Liver (tissue), 9 donors: Measurements from ENCODE around the gene CELSR1. TPM values are rescaled to one million over a fixed set of nuclear protein-coding genes. Genes with fewer than 3 reads are reported as not detected.

Experiments used
- DNase-seq: peaks from one replicate; pipeline ENCODE4 v3.0.0-alpha.2; 2017; ENCODE audit warnings: low spot score
- H3K27ac ChIP-seq, 2 donors: one replicate each; pipeline ENCODE4 v1.7.0; 2013; ENCODE audit warnings: inconsistent platforms in 2 of 2, low read length in 2 of 2, control low read depth in 1 of 2, low read depth in 1 of 2, mild to moderate bottlenecking in 1 of 2
- H3K27me3 ChIP-seq, 4 donors: one replicate each; pipeline versions ENCODE4 v1.6.1 to v1.7.0; 2013; ENCODE audit warnings: low read length in 3 of 4, inconsistent platforms in 1 of 4, mild to moderate bottlenecking in 1 of 4, moderate library complexity in 1 of 4; ENCODE audit not compliant: control insufficient read depth in 4 of 4, insufficient read depth in 4 of 4
- H3K36me3 ChIP-seq, 4 donors: one replicate each; pipeline versions ENCODE4 v1.6.1 to v1.7.0; 2013; ENCODE audit warnings: low read length in 3 of 4, mild to moderate bottlenecking in 3 of 4, low read depth in 1 of 4, moderate library complexity in 1 of 4; ENCODE audit not compliant: control insufficient read depth in 4 of 4, insufficient read depth in 3 of 4
- H3K4me1 ChIP-seq, 4 donors: one replicate each; pipeline versions ENCODE4 v1.6.1 to v1.7.0; 2013; ENCODE audit warnings: low read length in 3 of 4, mild to moderate bottlenecking in 3 of 4, moderate library complexity in 1 of 4; ENCODE audit not compliant: control insufficient read depth in 4 of 4, insufficient read depth in 4 of 4
- H3K4me3 ChIP-seq, 3 donors: one replicate each; pipeline versions ENCODE4 v1.6.1 to v1.7.0; 2013; ENCODE audit warnings: low read length in 3 of 3, control low read depth in 1 of 3, low read depth in 1 of 3, mild to moderate bottlenecking in 1 of 3
- H3K9ac ChIP-seq, 2 donors: one replicate each; pipeline ENCODE4 v1.7.0; 2013; ENCODE audit warnings: low read length in 2 of 2, mild to moderate bottlenecking in 2 of 2, moderate library complexity in 2 of 2, control low read depth in 1 of 2, low read depth in 1 of 2
- H3K9me3 ChIP-seq, 4 donors: one replicate each; pipeline versions ENCODE4 v1.6.1 to v1.7.0; 2013; ENCODE audit warnings: low read length in 3 of 4; ENCODE audit not compliant: control insufficient read depth in 4 of 4
- EGR1 ChIP-seq, 2 donors: IDR thresholded peaks; 2 replicates each; pipeline ENCODE4 v1.6.1; 2016 to 2018; ENCODE audit warnings: antibody characterized with exemption in 2 of 2, low read depth in 2 of 2
- FOXA1 ChIP-seq: IDR thresholded peaks from 2 replicates; pipeline ENCODE4 v1.6.1; 2016; ENCODE audit warnings: antibody characterized with exemption
- FOXA2 ChIP-seq: IDR thresholded peaks from 2 replicates; pipeline ENCODE4 v1.6.1; 2016; ENCODE audit warnings: antibody characterized with exemption
- HNF4A ChIP-seq, 2 donors: conservative IDR thresholded peaks; 2 replicates each; pipeline ENCODE4 v1.6.1; 2016; ENCODE audit warnings: antibody characterized with exemption in 2 of 2, mild to moderate bottlenecking in 2 of 2
- JUND ChIP-seq, 2 donors: IDR thresholded peaks; 2 replicates each; pipeline ENCODE4 v1.6.1; 2016; ENCODE audit warnings: antibody characterized with exemption in 2 of 2
- RAD21 ChIP-seq, 2 donors: IDR thresholded peaks; 2 replicates each; pipeline ENCODE4 v1.6.1; 2016; ENCODE audit warnings: antibody characterized with exemption in 2 of 2, mild to moderate bottlenecking in 2 of 2
- RXRA ChIP-seq, 2 donors: IDR thresholded peaks; 2 replicates each; pipeline ENCODE4 v1.6.1; 2017 to 2018; ENCODE audit warnings: antibody characterized with exemption in 2 of 2, mild to moderate bottlenecking in 1 of 2
- SP1 ChIP-seq: IDR thresholded peaks from 2 replicates; pipeline ENCODE4 v1.6.1; 2018; ENCODE audit warnings: antibody characterized with exemption, mild to moderate bottlenecking
- YY1 ChIP-seq: IDR thresholded peaks from 2 replicates; pipeline ENCODE4 v1.6.1; 2016; ENCODE audit warnings: antibody characterized with exemption, mild to moderate bottlenecking
- WGBS: extraction: QIAGEN DNeasy Blood & Tissue Kit; methylation state at CpG from one replicate; pipeline ENCODE4 v1.1.7; 2013; 5-methylcytosine and 5-hydroxymethylcytosine counted together
- polyA plus RNA-seq, 2 donors: library from polyadenylated mRNA; stranded (reverse) in 1 of 2; unstranded in 1 of 2; fragments of 200-250 nt in 1 of 2; fragments of >200 nt in 1 of 2; fragmentation: Nextera tagmentation in 1 of 2; extraction: Ambion mirVana in 1 of 2; gene quantifications; one replicate each; pipeline versions ENCODE4 v1.2.1 to v1.2.3, GENCODE V29; 2013 to 2015
- total RNA-seq, 2 donors: library from RNA; depleted of rRNA; stranded (reverse); fragments of >200 nt; gene quantifications; one replicate each; pipeline ENCODE4 v1.2.3, GENCODE V29; 2014
- TF ChIP-seq, protein P1 (sequence below): IDR thresholded peaks from 2 replicates; pipeline ENCODE4 v1.6.1; 2016; ENCODE audit warnings: antibody characterized with exemption
- TF ChIP-seq, protein P2 (sequence below): fragments of 150-350 bp; IDR thresholded peaks from 2 replicates; pipeline ENCODE4 v1.5.1; 2017; ENCODE audit warnings: improper control_type of control experiment, low read depth, low read length; ENCODE audit not compliant: missing input control
- TF ChIP-seq, protein P3 (sequence below): IDR thresholded peaks from 2 replicates; pipeline ENCODE4 v1.6.1; 2016; ENCODE audit warnings: antibody characterized with exemption
- TF ChIP-seq, protein P4 (sequence below): IDR thresholded peaks from 2 replicates; pipeline ENCODE4 v1.6.1; 2016; ENCODE audit warnings: antibody characterized with exemption, mild to moderate bottlenecking
- donor health status: healthy.
- donor health status: healthy.
- donor health status: healthy.
- donor health status: healthy.
- donor health status: healthy.

CELSR1 gene, protein sequence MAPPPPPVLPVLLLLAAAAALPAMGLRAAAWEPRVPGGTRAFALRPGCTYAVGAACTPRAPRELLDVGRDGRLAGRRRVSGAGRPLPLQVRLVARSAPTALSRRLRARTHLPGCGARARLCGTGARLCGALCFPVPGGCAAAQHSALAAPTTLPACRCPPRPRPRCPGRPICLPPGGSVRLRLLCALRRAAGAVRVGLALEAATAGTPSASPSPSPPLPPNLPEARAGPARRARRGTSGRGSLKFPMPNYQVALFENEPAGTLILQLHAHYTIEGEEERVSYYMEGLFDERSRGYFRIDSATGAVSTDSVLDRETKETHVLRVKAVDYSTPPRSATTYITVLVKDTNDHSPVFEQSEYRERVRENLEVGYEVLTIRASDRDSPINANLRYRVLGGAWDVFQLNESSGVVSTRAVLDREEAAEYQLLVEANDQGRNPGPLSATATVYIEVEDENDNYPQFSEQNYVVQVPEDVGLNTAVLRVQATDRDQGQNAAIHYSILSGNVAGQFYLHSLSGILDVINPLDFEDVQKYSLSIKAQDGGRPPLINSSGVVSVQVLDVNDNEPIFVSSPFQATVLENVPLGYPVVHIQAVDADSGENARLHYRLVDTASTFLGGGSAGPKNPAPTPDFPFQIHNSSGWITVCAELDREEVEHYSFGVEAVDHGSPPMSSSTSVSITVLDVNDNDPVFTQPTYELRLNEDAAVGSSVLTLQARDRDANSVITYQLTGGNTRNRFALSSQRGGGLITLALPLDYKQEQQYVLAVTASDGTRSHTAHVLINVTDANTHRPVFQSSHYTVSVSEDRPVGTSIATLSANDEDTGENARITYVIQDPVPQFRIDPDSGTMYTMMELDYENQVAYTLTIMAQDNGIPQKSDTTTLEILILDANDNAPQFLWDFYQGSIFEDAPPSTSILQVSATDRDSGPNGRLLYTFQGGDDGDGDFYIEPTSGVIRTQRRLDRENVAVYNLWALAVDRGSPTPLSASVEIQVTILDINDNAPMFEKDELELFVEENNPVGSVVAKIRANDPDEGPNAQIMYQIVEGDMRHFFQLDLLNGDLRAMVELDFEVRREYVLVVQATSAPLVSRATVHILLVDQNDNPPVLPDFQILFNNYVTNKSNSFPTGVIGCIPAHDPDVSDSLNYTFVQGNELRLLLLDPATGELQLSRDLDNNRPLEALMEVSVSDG (N-terminal part only)
- 1 to 10 TPM in 1 of 2 donors, under 1 TPM in 1; 0.37 to 1.6 TPM for total RNA-seq
- polyA plus RNA-seq: 1 to 10 TPM; 1.1 to 1.6 TPM

DNA sequence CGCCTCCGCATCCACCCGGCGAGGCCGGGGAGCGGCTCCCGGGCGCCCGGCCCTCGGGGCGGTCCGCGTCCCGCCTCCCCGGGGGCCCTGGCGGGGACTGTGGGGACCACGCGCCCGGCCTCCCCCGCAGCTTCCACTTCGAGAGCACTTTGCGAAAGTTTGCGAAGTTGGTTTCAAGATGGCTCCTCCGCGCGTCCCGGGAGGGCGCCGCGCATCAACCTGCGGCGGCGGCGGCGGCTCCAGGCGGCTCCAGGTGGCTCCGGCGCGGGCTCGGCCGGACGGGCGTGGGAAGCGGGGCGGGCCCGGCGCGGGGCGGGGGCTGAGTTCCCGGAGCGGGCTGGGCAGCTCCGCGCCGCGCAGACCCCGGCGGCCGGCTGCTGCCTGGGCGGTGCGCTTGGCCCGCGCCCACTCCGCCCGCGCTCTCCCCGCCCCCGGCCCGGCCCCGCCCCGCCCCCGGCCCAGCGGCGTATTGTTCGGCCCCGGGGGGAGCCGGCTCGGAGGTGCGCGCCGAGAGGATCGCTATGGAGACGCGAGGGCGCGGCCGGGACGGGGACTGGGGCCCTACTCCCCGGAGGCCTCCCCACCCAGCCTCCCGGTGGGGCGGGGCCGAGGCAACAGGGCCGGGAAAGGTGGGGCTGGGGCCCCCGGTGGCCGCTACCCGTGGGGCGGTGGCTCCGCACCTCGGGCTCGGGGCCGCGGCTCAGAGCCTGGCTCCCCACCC is at the start of gene CELSR1:
Gene CELSR1 (minus strand): TSS at position 396 of the 721 bp plus-strand sequence. CDS start 450 bp downstream, outside the sequence.
- Histone ChIP-seq H3K27ac (no peak within 1 kb of the TSS), H3K36me3 (no peaks in the 10 kb centered on the region), H3K9me3 (no peaks in the 10 kb centered on the region), H3K4me3 (peak within 1 kb of the TSS in 1 of 3 donors; percentile 55), H3K4me1 (peaks cover 4 to 13% (median 10%) of the 10 kb centered on the region in 4 donors), H3K9ac (no peak within 1 kb of the TSS), H3K27me3 (peaks cover 0 to 10% (median 5%) of the 10 kb centered on the region in 4 donors)
- TF ChIP-seq YY1 (no peak), HNF4A (conservative IDR thresholded peaks at IDR 0.05) (no peak), RXRA (IDR thresholded peaks at IDR 0.05) (no peak), EGR1 (IDR thresholded peaks at IDR 0.05; ENCODE audit: low read depth in 2 of 2) (no peak), RAD21 (IDR thresholded peaks at IDR 0.05) (no peak), JUND (IDR thresholded peaks at IDR 0.05) (no peak), FOXA2 (no peak), FOXA1 (no peak), SP1 (no peak)
- TF ChIP-seq, protein P1, sequence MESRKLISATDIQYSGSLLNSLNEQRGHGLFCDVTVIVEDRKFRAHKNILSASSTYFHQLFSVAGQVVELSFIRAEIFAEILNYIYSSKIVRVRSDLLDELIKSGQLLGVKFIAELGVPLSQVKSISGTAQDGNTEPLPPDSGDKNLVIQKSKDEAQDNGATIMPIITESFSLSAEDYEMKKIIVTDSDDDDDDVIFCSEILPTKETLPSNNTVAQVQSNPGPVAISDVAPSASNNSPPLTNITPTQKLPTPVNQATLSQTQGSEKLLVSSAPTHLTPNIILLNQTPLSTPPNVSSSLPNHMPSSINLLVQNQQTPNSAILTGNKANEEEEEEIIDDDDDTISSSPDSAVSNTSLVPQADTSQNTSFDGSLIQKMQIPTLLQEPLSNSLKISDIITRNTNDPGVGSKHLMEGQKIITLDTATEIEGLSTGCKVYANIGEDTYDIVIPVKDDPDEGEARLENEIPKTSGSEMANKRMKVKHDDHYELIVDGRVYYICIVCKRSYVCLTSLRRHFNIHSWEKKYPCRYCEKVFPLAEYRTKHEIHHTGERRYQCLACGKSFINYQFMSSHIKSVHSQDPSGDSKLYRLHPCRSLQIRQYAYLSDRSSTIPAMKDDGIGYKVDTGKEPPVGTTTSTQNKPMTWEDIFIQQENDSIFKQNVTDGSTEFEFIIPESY: no peak
- TF ChIP-seq, protein P2, sequence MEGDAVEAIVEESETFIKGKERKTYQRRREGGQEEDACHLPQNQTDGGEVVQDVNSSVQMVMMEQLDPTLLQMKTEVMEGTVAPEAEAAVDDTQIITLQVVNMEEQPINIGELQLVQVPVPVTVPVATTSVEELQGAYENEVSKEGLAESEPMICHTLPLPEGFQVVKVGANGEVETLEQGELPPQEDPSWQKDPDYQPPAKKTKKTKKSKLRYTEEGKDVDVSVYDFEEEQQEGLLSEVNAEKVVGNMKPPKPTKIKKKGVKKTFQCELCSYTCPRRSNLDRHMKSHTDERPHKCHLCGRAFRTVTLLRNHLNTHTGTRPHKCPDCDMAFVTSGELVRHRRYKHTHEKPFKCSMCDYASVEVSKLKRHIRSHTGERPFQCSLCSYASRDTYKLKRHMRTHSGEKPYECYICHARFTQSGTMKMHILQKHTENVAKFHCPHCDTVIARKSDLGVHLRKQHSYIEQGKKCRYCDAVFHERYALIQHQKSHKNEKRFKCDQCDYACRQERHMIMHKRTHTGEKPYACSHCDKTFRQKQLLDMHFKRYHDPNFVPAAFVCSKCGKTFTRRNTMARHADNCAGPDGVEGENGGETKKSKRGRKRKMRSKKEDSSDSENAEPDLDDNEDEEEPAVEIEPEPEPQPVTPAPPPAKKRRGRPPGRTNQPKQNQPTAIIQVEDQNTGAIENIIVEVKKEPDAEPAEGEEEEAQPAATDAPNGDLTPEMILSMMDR: no peak
- TF ChIP-seq, protein P3, sequence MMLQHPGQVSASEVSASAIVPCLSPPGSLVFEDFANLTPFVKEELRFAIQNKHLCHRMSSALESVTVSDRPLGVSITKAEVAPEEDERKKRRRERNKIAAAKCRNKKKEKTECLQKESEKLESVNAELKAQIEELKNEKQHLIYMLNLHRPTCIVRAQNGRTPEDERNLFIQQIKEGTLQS: no peak
- TF ChIP-seq, protein P4, sequence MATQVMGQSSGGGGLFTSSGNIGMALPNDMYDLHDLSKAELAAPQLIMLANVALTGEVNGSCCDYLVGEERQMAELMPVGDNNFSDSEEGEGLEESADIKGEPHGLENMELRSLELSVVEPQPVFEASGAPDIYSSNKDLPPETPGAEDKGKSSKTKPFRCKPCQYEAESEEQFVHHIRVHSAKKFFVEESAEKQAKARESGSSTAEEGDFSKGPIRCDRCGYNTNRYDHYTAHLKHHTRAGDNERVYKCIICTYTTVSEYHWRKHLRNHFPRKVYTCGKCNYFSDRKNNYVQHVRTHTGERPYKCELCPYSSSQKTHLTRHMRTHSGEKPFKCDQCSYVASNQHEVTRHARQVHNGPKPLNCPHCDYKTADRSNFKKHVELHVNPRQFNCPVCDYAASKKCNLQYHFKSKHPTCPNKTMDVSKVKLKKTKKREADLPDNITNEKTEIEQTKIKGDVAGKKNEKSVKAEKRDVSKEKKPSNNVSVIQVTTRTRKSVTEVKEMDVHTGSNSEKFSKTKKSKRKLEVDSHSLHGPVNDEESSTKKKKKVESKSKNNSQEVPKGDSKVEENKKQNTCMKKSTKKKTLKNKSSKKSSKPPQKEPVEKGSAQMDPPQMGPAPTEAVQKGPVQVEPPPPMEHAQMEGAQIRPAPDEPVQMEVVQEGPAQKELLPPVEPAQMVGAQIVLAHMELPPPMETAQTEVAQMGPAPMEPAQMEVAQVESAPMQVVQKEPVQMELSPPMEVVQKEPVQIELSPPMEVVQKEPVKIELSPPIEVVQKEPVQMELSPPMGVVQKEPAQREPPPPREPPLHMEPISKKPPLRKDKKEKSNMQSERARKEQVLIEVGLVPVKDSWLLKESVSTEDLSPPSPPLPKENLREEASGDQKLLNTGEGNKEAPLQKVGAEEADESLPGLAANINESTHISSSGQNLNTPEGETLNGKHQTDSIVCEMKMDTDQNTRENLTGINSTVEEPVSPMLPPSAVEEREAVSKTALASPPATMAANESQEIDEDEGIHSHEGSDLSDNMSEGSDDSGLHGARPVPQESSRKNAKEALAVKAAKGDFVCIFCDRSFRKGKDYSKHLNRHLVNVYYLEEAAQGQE: no peak
- no peak for DNase-seq
- WGBS: 2% methylated on average over 101 of the region's 101 CpGs
